HS-27A (cell line): ENCODE data around the gene NEIL1.

ENCODE experiments used
- DNase-seq: peaks from one replicate; pipeline ENCODE4 v3.0.0-alpha.2; 2012; ENCODE audit warnings: low read depth, missing footprints

The NEIL1 gene

DNA sequence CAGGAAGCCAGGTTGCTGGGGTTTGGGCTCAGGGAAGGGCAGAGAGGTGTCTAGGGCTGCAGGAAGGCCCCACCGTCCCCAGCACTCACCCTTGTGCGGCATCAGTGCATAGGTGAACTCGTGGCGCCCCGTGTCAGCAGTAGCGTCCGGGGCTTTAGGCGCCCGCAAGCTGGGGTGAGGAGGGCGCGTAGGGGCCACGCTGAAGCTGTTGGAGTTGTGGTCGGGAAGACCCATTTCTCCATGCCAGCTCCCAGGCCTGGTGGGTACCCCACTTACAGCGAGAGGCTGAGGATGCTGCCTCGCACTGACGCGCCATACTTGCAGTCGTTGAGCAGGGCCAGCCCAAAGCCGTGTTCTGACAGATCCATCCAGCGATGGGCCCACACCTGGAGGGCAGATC, 9.7 kb downstream of the NEIL1 start:
- DNase-seq: no peak

DNA sequence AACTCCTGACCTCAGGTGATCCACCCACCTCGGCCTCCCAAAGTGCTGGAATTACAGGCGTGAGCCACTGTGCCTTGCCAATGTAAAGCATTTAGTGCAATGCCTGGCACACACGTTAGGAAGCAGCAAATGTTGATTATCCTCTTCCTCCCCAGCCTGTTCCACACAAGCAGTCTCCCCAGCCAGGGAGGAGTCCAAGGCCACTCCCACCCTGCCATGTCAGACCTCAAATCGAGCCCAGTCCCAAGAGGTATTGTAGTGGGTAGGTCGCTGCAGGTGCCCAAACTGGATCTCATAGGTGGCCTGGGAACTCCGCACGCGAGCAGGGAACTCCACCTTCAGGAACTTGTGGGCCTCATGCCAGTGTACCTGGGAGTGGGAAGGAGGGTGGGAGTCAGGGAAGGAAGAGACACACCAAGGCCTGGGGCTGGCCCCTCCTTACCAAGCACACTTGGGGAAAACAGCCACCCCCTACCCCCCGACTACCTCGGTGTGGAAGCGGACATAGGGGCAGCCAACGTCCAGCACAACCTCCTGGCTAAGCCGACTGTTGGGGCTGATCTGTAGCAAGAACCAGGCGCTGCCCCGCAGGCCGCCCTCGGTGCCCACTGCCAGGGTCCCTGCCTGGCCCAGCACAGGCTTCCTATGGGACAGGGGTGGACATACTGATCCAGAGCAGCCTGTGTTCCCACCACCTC, 11.3 kb downstream of the NEIL1 start:
- no peak for DNase-seq

DNA sequence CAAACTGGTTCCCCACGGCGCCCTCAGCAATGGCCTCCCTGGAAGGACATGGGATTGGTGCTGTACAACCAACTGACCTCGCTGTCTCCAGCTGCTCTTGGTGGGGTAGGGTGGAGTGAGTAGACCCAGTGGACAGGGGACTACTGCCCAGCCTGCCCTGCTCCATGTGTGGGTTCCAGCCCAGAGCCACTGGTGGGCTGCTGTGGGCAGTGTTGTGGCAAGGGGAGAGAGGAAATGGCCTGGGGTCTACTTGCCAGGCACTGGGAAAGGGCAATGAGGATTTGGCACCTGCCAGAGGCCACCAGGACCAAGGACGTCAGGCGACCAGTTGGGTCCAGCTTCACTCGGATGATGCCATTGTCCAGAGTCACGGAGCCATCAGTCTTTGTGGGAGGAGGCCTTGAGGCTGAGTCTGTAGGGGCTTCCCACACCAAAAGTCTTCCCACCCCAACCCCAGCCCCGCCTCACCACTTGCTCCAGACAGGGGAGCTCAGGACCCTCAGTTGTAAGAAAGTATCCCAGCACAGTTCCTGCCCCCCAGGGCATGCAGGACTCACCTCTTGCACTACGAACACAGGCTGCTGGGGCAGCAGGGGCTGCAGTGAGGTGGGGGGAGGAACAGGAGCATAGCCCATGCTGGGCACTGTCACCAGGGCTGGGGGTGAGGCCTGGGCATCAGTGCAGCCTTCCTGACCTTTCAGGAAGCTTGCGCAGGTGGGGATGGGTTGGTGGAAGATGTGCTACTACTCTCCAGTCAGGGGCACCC, 12.1 kb downstream of the NEIL1 start:
- no peak for DNase-seq

DNA sequence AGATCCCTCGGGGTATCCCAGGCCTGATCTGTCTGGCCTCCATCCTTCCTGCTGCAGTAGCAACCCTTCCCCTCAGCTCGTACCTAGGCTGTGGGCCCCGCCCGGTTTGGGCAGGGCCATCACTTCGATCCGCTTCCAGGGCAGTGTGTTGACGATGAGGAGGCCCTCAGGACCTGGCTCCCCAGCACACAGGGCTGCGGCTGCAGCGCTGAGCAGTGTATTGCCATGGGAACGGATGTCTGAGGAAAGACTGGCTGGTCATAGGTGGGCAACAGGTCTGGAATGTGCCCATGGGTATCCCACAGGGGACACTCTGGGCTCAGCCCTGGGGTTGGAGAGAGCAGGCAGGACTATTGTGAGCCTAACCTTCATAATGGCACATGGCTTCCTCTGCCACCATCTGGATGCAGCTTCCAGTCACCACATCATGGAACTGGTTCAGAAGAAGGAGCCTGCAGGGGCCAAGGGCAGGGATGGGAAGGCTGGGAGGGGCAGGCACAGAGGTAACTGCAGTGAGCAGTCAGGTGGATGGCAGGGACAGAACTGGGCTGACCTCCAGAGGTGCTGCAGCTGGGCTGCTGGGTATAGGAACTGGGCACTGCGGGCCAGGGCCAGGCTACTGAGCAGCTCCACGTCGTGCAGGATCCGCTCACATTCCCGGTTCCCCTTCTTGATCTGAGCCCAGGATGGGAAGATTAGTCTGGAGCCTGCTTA, 12.9 kb downstream of the NEIL1 start:
- no peak for DNase-seq

DNA sequence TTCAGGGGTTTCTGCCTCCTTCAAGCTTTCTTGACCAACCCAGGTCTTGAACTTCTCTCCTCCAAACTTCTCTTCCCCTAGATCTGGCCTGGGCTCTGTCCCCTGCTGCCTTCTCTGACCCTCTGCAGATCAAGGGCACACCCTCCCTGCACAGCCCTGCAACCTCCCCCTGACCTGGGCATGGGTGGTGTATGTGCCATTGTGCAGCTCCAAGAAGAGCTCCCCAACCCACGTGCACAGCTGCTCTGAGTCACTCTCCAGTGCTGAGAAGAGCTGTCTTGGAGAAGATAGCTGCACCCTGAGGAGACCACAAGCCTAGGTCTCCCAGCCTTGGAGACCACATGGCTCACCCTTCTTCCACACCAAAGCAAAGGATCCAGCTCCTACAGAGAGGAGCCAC, 13.6 kb downstream of the NEIL1 start:
- no peak for DNase-seq

DNA sequence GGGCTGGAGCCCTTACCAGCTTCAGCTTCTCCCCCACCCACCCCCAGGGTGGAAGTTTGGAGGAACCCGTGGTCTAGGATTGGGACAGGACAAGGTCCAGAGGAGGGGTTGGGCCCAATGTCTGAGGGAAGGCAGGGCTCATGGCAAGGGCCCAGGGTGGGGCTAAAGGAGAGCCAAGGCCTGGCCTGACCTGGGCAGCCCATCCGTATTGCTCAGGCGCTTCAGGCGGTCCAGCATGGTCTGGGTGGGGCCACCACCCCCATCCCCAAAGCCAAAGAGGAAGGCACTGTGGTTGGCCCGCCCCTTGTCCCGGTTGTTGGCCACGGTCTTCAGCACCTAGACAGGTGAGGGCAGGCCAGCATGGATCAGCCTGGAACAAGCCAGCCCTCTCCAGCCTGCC, 14.0 kb downstream of the NEIL1 start:
- no peak for DNase-seq

DNA sequence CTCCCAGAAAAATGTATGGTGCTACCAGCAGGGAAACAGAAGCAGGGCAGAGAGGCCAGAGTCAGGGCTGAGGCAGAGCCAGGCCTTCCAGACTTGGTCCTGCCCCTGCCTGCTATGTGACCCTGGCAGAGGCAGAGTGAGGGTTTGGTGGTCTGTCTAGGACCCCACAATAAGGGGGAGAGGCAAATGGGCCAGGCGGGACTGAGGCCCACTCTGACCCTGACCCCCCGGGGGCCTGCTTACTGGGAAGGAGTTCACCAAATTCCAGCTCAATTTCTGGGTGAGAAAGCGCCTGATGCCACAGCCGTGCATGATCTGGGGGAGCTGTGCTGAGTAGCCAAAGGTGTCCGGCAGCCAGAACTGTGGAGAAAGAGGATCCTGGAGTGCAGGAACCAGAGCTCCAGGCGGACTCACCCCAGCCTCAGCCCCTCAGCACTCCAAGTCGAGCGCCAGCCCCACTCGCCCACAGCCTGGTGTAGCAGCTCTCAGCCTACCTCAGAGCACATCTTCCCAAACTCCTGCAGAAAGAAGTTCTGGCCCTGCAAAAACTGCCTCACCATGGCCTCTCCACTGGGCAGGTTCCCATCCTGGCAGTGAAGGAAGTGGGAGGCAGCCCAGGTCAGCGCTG, 14.6 kb downstream of the NEIL1 start:
- no peak for DNase-seq

DNA sequence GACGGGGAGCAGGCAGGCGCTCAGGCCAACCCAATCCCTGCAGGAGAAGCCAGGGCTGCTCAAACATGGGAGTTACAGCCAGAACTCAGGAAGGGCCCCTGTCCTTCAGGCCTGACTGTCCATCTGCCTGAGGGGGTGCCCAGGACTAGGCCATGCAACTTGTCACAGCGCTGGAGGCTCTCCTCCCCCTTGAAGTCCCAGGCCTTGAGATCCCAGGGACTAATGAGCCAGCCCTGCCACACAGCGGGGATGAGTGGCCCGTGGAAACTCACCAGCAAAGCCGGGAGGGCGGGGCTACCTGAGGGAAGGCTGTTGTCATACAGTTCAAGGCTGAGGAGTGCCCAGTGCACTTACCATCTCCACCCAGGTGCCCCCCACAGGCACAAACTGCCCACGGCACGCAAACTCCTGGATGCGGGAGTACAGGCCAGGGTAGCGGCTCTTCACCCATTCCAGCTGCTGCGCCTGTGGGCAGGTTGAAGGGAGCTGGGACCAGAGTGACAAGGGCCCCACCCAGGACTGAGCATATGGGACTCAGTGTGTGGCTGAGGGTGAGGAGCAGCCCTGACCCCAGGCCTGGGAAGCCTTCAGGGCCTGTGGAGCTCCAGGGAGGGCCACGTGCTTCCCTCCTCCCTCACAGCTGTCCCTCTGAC, 15.3 kb downstream of the NEIL1 start:
- no peak for DNase-seq

DNA sequence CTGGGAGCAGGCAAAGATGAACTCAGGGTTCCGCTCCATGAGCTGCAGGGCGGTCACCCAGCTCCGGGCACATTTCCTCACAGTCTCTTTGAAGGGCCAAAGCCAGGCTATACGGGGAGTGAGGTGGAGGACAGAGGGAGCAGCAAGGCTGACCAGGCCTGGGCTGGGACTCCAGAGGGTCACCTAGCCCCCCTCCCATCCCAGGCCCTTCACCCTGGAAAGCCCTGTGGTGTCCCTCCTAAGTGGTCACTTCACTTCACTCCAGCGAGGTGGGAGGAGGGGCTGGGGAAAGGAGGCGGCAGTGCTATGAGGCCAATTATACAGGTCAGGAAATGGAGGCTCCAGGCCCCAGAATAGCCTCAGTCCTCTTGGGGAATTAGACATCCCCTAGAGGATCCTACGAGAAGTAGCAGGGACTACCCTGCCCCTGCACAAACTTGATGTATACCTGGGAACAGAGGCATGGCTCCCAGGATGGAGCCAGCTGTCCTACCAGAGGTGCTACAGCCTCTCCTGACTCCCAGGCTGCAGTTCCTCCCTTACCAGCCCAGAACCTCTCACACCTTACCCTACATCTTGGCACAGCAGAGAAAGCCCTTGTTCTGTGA, 15.9 kb downstream of the NEIL1 start:
- no peak for DNase-seq

DNA sequence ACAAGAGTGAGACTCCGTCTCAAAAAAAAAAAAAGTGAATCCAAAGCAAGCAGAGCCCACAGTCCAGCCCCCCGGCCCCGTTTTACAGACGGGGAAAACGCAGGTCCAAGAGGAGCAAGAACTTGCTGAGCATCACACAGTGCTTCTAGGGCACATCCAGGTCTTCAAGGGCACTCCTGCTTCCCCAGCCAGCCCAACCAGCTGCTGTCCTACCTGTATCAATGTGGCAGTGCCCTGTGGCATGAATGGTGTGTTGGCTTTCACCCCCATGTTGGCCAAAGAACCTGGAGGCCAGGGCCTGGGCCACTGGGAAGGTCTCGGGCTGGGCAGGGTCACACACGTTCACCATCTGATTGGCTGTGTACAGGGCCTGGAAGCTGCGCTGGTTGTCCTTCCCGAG, 16.9 kb downstream of the NEIL1 start:
- DNase-seq: no peak

DNA sequence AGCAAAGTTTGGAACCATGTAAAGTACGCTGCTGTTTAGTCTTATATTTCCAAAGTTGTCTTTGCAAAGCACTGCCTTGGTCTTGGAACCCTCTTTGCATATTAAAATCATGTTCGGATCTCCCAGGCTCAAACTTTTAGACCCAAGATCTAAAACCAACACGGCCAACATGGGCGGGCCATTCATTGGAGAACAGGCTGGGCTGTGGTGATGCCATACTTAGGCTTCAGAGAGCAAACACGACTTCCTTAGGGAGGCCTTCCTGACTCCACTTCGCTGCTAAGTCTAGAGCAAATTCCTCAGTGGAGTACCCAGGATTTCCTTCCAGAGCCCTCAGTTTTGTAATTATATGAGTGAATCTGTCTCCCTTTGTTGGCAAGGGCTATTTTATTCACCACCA, 18.0 kb downstream of the NEIL1 start:
- DNase-seq: no peak

DNA sequence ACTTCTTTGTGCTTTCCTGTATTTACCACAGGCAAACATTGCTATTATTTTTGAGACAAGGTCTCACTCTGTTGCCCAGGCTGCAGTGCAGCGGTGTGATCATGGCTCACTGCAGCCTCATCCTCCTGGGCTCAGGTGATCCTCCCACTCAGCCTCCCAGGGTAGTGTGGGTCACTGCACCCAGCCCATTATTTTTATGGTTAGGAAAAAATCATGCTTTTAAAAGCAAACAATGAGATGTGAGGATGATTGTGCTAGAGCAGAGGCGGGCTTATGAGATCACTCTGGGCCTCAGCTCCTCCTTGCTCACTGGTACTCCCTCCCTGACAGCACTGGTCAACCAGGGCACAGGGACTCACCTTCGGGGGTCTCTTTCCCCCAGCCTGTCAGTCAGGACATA, 19.3 kb downstream of the NEIL1 start:
- no peak for DNase-seq

DNA sequence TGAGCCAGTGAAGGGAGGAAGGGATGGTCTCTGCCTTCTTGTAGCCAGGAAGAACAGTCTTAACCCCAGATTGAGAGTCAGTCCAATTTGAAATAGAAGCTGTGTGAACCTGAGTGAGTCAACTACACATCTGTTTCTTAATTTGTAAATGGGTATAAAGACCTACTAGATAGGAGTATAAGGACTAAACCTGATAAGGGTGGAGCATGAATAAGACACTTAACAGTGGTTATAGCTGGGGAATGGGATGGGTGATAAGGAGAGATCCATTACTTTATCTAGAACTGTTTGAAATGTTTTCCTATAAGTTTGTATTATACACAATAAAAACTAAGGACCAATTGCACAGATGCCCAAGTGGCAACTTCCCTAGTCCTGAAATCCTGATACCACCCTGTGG, 20.2 kb downstream of the NEIL1 start:
- no peak for DNase-seq

DNA sequence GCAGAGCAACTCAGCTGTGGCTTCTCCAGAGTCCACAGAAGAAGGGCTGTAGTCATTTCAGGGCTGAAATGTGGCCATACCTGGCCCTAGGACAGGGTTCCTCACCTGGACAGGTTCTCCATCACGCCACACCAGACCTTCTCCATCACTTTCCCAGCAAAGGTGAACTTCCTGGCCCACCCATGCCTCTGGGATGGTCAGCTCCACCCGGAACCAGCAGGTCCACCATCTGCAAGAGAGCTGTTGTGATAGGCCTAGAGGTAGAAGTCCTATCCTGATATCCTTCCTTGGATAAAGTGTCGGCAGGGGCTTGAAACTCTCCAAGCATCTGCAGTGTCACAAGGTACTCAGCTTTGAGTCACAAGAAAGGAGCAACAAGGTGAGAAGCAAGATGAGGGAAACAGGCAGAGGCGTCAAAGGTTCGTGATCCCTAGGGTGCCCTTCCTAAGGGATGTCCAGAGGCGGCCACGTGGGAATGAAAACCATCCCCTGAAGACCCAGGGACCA, 20.6 kb downstream of the NEIL1 start:
- no peak for DNase-seq

DNA sequence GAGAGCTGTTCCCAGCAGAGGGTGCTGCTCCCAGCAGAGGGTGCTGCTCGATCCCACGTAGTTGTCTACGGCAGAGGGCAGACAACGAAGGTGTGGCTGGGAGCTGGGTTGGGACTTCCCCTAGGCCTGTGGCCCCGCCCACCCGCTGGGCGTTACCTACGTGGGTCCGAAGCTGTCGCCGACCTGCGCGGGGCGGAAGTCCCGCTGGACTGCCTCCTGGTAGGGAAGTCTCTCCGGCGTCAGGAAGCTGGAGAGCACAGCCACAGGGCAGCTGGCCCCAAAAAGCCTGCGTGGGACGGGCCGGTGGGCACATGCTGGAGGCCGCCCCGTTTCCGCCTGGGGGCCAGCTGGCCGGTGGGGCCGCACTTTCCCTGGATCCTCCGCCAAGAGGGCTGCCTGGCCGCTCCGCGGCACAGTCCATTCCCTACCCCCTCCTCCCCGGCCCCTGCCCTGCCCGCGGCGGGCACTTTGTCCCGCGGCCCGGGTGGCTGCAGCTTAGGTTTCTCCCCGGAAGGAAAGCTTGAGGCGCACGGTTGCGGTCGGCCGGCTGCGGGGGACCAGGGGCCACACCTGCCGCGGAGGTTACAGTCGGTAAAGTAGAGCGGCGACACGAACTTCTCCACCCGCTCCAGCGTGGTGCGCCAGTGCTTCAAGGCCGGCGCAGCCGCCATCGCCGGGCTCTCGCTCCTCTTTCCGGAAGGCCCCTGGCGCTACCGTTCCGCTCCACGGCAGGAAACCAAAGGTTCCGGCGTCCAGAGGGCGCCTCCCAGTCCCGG, 21.3 kb downstream of the NEIL1 start, which contains the start of gene MAN2C1:
TSS of gene MAN2C1 (minus strand) at position 695 of the 776 bp plus-strand sequence. CDS start at position 671, 24 bp downstream.
- DNase-seq: peak; percentile 95

DNA sequence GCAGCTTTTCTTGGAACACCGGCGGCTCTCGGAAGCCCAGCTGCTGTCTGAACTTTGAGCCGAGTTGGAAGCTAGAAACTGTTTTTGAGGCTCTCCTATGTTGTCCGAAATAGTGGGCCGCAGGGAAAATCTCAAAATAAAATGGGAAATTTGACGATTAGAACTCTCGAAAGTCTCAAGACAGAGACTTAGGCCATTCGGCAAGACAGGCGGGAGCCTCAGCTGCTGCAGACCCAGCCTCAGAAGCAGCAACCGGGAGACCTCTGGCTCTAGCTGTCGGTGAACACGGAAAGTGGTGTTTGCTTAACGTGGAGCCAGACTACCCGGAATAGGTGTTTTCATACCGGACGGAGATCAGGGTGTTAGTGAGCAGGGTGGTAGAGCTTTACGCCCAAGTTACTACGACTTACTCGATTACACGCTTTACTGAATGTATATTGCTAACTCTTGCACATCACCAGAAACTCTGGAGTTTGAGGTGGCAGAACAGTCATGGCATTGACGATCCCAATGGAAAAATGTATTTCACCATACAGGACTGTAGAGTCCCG, 21.9 kb downstream of the NEIL1 start:
- DNase-seq: no peak

DNA sequence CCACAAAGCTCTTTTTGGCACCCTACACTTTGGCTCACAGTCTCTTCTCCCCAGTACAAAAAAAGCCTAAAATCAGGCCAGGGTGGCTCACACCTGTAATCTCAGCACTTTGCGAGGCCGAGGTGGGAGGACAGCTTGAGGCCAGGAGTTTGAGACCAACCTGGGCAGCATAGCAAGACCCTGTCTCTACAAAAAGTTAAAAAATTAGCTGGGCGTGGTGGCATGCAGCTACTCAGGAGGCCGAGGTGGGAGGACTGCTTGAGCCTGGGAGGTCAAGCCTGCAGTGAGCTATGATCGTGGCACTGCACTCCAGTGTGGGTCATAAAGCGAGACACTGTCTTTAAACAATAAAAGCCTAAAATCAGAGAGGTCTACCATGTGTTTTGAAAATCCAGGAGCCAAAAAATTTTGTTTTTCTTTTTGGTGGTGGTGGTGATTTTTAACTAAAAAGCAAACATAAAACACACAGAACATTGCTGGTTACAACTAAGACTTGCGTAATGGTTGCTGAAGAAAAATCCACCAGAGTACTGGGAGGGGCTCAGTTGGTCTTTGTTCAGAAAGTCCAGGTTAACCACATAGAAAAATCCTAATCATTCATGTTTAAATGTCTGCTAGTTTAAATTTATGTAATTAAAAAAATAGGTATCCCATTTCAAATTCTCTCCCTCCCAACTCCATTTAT, 23.2 kb downstream of the NEIL1 start:
- no peak for DNase-seq

DNA sequence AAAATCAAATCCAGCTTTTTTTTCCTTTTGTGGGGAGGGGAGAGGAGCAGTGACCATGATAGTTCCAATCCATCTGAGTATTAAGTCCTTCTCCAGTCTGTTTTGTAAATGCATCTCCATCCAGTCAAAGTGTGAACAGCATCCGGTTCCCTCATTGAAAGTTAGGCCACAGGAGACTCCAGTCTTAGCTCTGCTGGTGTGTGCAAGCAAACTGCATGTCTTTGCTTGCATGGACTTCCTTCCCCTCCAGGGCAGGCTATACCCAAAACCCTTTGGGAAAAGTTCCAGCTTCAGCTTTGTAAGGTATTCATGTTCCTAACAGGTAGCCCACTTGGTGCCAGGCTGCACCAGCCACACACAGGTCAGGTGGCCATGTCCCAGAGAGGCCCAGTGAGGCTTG, 24.6 kb downstream of the NEIL1 start:
- no peak for DNase-seq

DNA sequence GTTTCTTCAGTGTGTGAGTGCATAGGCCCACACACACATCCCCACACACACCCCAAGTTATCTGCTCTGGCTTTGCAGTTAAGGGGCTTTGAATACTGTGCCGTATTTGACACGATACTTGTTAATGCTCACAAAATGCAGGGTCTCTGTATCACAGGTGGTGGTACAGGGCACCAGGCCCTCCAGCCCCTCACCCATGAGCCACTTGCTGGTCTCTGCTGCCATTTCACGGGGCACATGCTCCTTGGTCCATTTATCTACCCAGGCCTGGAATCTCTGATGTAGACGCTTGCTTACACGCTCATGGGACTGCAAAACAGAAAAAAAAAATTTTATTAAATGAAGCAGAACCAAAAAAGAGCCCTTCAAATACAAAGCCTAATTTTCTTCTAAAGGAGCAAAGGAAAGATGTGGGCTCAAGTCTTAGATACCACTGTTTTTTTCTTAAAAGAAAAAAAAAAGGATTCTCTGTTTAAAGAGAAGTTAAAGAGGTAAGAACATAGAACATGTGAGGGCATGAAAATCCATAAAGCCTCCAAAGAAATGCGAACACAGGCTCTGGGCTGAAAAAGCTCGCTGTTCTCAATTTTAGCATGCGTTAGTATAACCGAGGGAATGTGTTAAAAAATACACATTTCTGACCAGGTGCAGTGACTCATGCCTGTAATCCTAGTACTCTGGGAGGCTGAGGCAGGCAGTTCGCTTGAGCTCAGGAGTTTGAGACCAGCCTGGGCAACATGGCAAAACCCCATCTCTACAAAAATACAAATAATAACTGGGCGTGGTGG, 25.3 kb downstream of the NEIL1 start:
- DNase-seq: no peak
